ENCODE results near the gene CTDSPL2. TPM values are rescaled to one million over a fixed set of nuclear protein-coding genes. Genes with fewer than 3 reads are reported as not detected.
A peak's percentile ranks its signal among the peaks of the same experiment; 100 is the strongest.
"Not testable (repeated sequence)": the region's sequence is repeated elsewhere in the genome, so short reads cannot be mapped to it uniquely, and the experiment has no call there.

Gene CTDSPL2
- total RNA-seq, 4 donors from 2014 or later = 52.0 to 84.8 (median 62.8) TPM

GRCh38 chr15:44537735-44538240 is 110.4 kb downstream of the CTDSPL2 start:
- Histone ChIP-seq H3K4me1 (peaks cover 23 to 50% (median 42%) of the 10 kb centered on the region in 4 donors), H3K36me3 (no peaks in the 10 kb centered on the region), H3K9me3 (no peaks in the 10 kb centered on the region), H3K27me3 (no peaks in the 10 kb centered on the region), H3K27ac (peak overlapping the region; percentile 97 to 100 (median 98)), H3K4me3 (peak overlapping the region; percentile 59 to 93 (median 72))
- intact Hi-C loops (cut with DNase I; ENCODE audit: low total_unique reads) = loop anchor here (10.0 kb wide), 1 partner anchor 113 kb away; the partner anchor contains the start of gene CTDSPL2
- WGBS, 2 donors (ENCODE audit: low coverage in 1 of 2) = 5 to 8% methylated on average over 8 to 13 of the region's 13 CpGs
- peak in 2 of 5 experiments; percentile 26 to 31 for TF ChIP-seq CTCF (IDR thresholded peaks at IDR 0.05)
- no peak for TF ChIP-seq POLR2A (IDR thresholded peaks at IDR 0.05)
- in situ Hi-C loops (cut with MboI; ENCODE audit: low pct_ligation_motif_present in 1 of 4, low pct_unique_long_range_greater_than_20kb in 1 of 4, low sequenced_read_pairs in 3 of 4) = no loop called here
- DNase-seq = no peak

- Histone ChIP-seq H3K4me1 (peaks cover 24 to 63% (median 43%) of the 10 kb centered on the region in 4 donors), H3K27me3 (no peaks in the 10 kb centered on the region), H3K9me3 (no peaks in the 10 kb centered on the region), H3K4me3 (no peak overlapping the region), H3K27ac (peak overlapping the region; percentile 27 to 50 (median 32)), H3K36me3 (no peaks in the 10 kb centered on the region)
- no peak for TF ChIP-seq CTCF (IDR thresholded peaks at IDR 0.05)
- in situ Hi-C loops (cut with MboI; ENCODE audit: low pct_ligation_motif_present in 1 of 4, low pct_unique_long_range_greater_than_20kb in 1 of 4, low sequenced_read_pairs in 3 of 4) (no loop called here), intact Hi-C loops (cut with DNase I; ENCODE audit: low total_unique reads) (no loop called here)
- WGBS, 2 donors (ENCODE audit: low coverage in 1 of 2) = 84 to 96% methylated on average over 2 to 4 of the region's 4 CpGs
- no peak for DNase-seq
These were observed 114.0 kb downstream of the CTDSPL2 start for GRCh38 chr15:44541282-44541958.

- no peak overlapping the region for H3K4me3 ChIP-seq
- no peak for TF ChIP-seq POLR2A (IDR thresholded peaks at IDR 0.05)
- no peak for TF ChIP-seq POLR2AphosphoS5 (IDR thresholded peaks at IDR 0.05)
- in situ Hi-C loops (cut with MboI; ENCODE audit: low pct_ligation_motif_present in 1 of 4, low pct_unique_long_range_greater_than_20kb in 1 of 4, low sequenced_read_pairs in 3 of 4) = no loop called here
- intact Hi-C loops (cut with DNase I; ENCODE audit: low total_unique reads) = no loop called here
- peaks cover 24 to 64% (median 43%) of the 10 kb centered on the region in 4 donors for H3K4me1 ChIP-seq
- H3K27ac ChIP-seq = peak overlapping the region in 3 of 4 donors; percentile 17 to 31 (median 24)
- no peaks in the 10 kb centered on the region for H3K27me3 ChIP-seq
- H3K36me3 ChIP-seq = no peaks in the 10 kb centered on the region
- no peak for DNase-seq
- no peaks in the 10 kb centered on the region for H3K9me3 ChIP-seq
These were observed 115.2 kb downstream of the CTDSPL2 start for GRCh38 chr15:44542596-44542995.

GRCh38 chr15:44544745-44545144 is 117.3 kb downstream of the CTDSPL2 start:
- peaks cover 15 to 50% (median 30%) of the 10 kb centered on the region in 4 donors for H3K4me1 ChIP-seq
- H3K27ac ChIP-seq; intact Hi-C loops (cut with DNase I; ENCODE audit: low total_unique reads); H3K36me3 ChIP-seq; H3K4me3 ChIP-seq; H3K27me3 ChIP-seq; H3K9me3 ChIP-seq; DNase-seq; in situ Hi-C loops (cut with MboI; ENCODE audit: low pct_ligation_motif_present in 1 of 4, low pct_unique_long_range_greater_than_20kb in 1 of 4, low sequenced_read_pairs in 3 of 4): not testable (repeated sequence)
- 92 to 93% methylated on average over 5 of the region's 5 CpGs for WGBS, 2 donors (ENCODE audit: low coverage in 1 of 2)

- 55 to 59% methylated on average over 5 of the region's 5 CpGs for WGBS, 2 donors (ENCODE audit: low coverage in 1 of 2)
- Histone ChIP-seq H3K9me3 (no peaks in the 10 kb centered on the region), H3K36me3 (no peaks in the 10 kb centered on the region), H3K27ac (no peak overlapping the region), H3K27me3 (no peaks in the 10 kb centered on the region), H3K4me1 (peaks cover 12 to 41% (median 23%) of the 10 kb centered on the region in 4 donors), H3K4me3 (no peak overlapping the region)
- TF ChIP-seq POLR2AphosphoS5 (IDR thresholded peaks at IDR 0.05) (no peak), CTCF (IDR thresholded peaks at IDR 0.05) (no peak)
- DNase-seq = no peak
- intact Hi-C loops (cut with DNase I; ENCODE audit: low total_unique reads) (no loop called here), in situ Hi-C loops (cut with MboI; ENCODE audit: low pct_ligation_motif_present in 1 of 4, low pct_unique_long_range_greater_than_20kb in 1 of 4, low sequenced_read_pairs in 3 of 4) (no loop called here)
These were observed 118.7 kb downstream of the CTDSPL2 start for GRCh38 chr15:44545913-44546802.

GRCh38 chr15:44549152-44549551 is 121.7 kb downstream of the CTDSPL2 start:
- H3K27me3 ChIP-seq; H3K27ac ChIP-seq; in situ Hi-C loops (cut with MboI; ENCODE audit: low pct_ligation_motif_present in 1 of 4, low pct_unique_long_range_greater_than_20kb in 1 of 4, low sequenced_read_pairs in 3 of 4); DNase-seq; intact Hi-C loops (cut with DNase I; ENCODE audit: low total_unique reads); H3K9me3 ChIP-seq; H3K4me3 ChIP-seq: not testable (repeated sequence)
- H3K4me1 ChIP-seq = peaks cover 0 to 21% (median 6%) of the 10 kb centered on the region in 4 donors
- peaks cover 0 to 28% (median 13%) of the 10 kb centered on the region in 4 donors for H3K36me3 ChIP-seq
- 95 to 98% methylated on average over 7 to 9 of the region's 9 CpGs for WGBS, 2 donors (ENCODE audit: low coverage in 1 of 2)

Data from transverse colon (tissue), 4 donors.